Colon (tissue), 2 donors: ENCODE results near the gene CTIF.

ENCODE experiments used
- FAIRE-seq: peaks from 2 replicates; lab custom pipeline; 2012; peaks lifted over from hg19 to GRCh38; lab: Jason Lieb, UNC
- donor health status: control.
- donor health status: control.

Gene CTIF

GRCh38 chr18:48621815-48622555 is 83.2 kb downstream of the CTIF start:
- no peak for FAIRE-seq

GRCh38 chr18:48622911-48623431 is 84.1 kb downstream of the CTIF start:
- FAIRE-seq: no peak

GRCh38 chr18:48623468-48624235 is 84.8 kb downstream of the CTIF start:
- no peak for FAIRE-seq

GRCh38 chr18:48624856-48625255 is 86.0 kb downstream of the CTIF start:
- no peak for FAIRE-seq

- FAIRE-seq: no peak
Measured at GRCh38 chr18:48627216-48627615, 88.4 kb downstream of the CTIF start.

- no peak for FAIRE-seq
Measured at GRCh38 chr18:48629730-48630324, 91.0 kb downstream of the CTIF start.

GRCh38 chr18:48631851-48632250 is 93.0 kb downstream of the CTIF start:
- FAIRE-seq: no peak

GRCh38 chr18:48632676-48633257 is 93.9 kb downstream of the CTIF start:
- FAIRE-seq: no peak

- no peak for FAIRE-seq
Measured at GRCh38 chr18:48634491-48634890, 95.7 kb downstream of the CTIF start.

GRCh38 chr18:48634975-48635374 is 96.1 kb downstream of the CTIF start:
- no peak for FAIRE-seq

- no peak for FAIRE-seq
Measured at GRCh38 chr18:48635806-48636205, 97.0 kb downstream of the CTIF start.

GRCh38 chr18:48636436-48636835 is 97.6 kb downstream of the CTIF start:
- FAIRE-seq: no peak

GRCh38 chr18:48637081-48637990 is 98.5 kb downstream of the CTIF start:
- FAIRE-seq: no peak

GRCh38 chr18:48638451-48638850 is 99.6 kb downstream of the CTIF start:
- FAIRE-seq: no peak

- no peak for FAIRE-seq
Measured at GRCh38 chr18:48638896-48639771, 100.3 kb downstream of the CTIF start.

GRCh38 chr18:48639772-48640432 is 101.1 kb downstream of the CTIF start:
- FAIRE-seq: no peak

GRCh38 chr18:48640566-48641270 is 101.9 kb downstream of the CTIF start:
- no peak for FAIRE-seq

- no peak for FAIRE-seq
Measured at GRCh38 chr18:48641981-48642380, 103.2 kb downstream of the CTIF start.

- no peak for FAIRE-seq
Measured at GRCh38 chr18:48642503-48642902, 103.7 kb downstream of the CTIF start.
